B cell (primary cell): ENCODE measurements around the gene RPS21. TPM values are rescaled to one million over a fixed set of nuclear protein-coding genes. Genes with fewer than 3 reads are reported as not detected.
"Not testable (repeated sequence)": the region's sequence is repeated elsewhere in the genome, so short reads cannot be mapped to it uniquely, and the experiment has no call there.

Experiments
- ATAC-seq: fragments of 200-7000 bp; cut with Tn5 transposase; one replicate; pipeline ENCODE4 v1.10.0; 2021; ENCODE audit warnings: low read depth, mild to moderate bottlenecking, moderate number of reproducible peaks, moderate library complexity
- CTCF ChIA-PET: fragments of 350-600 bp; sonication (Branson Sonifier 250); formaldehyde crosslinking; loops from one replicate; lab custom pipeline; 2021; ENCODE audit warnings: antibody characterized with exemption, inconsistent platforms; lab: Charles Lee
- POLR2A ChIA-PET: fragments of 350-600 bp; sonication (Branson Sonifier 250); formaldehyde crosslinking; loops from one replicate; lab custom pipeline; 2021; ENCODE audit warnings: antibody characterized with exemption; lab: Charles Lee
- DNase-seq: peaks from one replicate; pipeline ENCODE4 v3.0.0; 2013
- H2AFZ ChIP-seq: 2 replicates; pipeline ENCODE4 v1.6.1; 2012; ENCODE audit warnings: mild to moderate bottlenecking, low read depth, low read length; ENCODE audit not compliant: insufficient read depth, poor library complexity, severe bottlenecking
- H3K27ac ChIP-seq, 2 donors: 1 replicate in 1 of 2; 2 replicates in 1 of 2; pipeline ENCODE4 v1.5.1; 2012 to 2013; ENCODE audit warnings: low read length in 2 of 2, mild to moderate bottlenecking in 2 of 2, moderate library complexity in 1 of 2
- H3K27me3 ChIP-seq, 4 experiments: fragments of 200-600 bp in 1 of 4; sonication (generic) in 1 of 4; replicated peaks in 1 of 4; 1 replicate in 2 of 4; 2 replicates in 2 of 4; pipeline versions ENCODE4 v1.6.1 to v1.7.0; 2013 to 2016; ENCODE audit warnings: low read length in 3 of 4, mild to moderate bottlenecking in 2 of 4, mixed read lengths in 1 of 4, moderate library complexity in 1 of 4; ENCODE audit not compliant: insufficient read depth in 4 of 4, control insufficient read depth in 3 of 4; ENCODE audit errors: control extremely low read depth in 1 of 4
- H3K36me3 ChIP-seq, 2 experiments: replicated peaks in 1 of 2; 1 replicate in 1 of 2; 2 replicates in 1 of 2; pipeline versions ENCODE4 v1.6.1 to v1.7.1; 2013; ENCODE audit warnings: low read length in 1 of 2; ENCODE audit not compliant: insufficient read depth in 2 of 2, control insufficient read depth in 1 of 2; ENCODE audit errors: control extremely low read depth in 1 of 2, extremely low read depth in 1 of 2
- H3K4me1 ChIP-seq, 2 donors: fragments of 200-600 bp in 1 of 2; sonication (generic) in 1 of 2; 1 replicate in 1 of 2; 2 replicates in 1 of 2; pipeline versions ENCODE4 v1.5.1 to v1.6.1; 2013 to 2017; ENCODE audit warnings: low read length in 2 of 2; ENCODE audit not compliant: control insufficient read depth in 2 of 2, insufficient read depth in 2 of 2
- H3K4me2 ChIP-seq: replicated peaks from 2 replicates; pipeline ENCODE3; 2012; ENCODE audit warnings: mild to moderate bottlenecking, low read depth, low read length; ENCODE audit not compliant: poor library complexity, severe bottlenecking
- H3K4me3 ChIP-seq, 5 experiments: fragments of 200-600 bp in 1 of 5; sonication (generic) in 1 of 5; 1 replicate in 3 of 5; 2 replicates in 2 of 5; pipeline versions ENCODE4 v1.5.1 to v1.7.0; 2011 to 2016; ENCODE audit warnings: low read length in 4 of 5, mild to moderate bottlenecking in 4 of 5, low read depth in 2 of 5, control low read depth in 1 of 5, moderate library complexity in 1 of 5; ENCODE audit not compliant: insufficient read depth in 1 of 5; ENCODE audit errors: control extremely low read depth in 1 of 5, extremely low read depth in 1 of 5
- H3K79me2 ChIP-seq: fragments of 200-600 bp; sonication (generic); one replicate; pipeline ENCODE4 v1.6.0; 2016; ENCODE audit warnings: low read length; ENCODE audit not compliant: control insufficient read depth, insufficient read depth
- H3K9ac ChIP-seq: fragments of 200-600 bp; sonication (generic); 2 replicates; pipeline ENCODE4 v1.6.1; 2017; ENCODE audit warnings: mild to moderate bottlenecking, low read length, moderate library complexity
- H3K9me3 ChIP-seq, 3 donors: one replicate each; pipeline versions ENCODE4 v1.6.1 to v1.7.1; 2013; ENCODE audit warnings: low read length in 2 of 3; ENCODE audit not compliant: control insufficient read depth in 2 of 3, insufficient read depth in 1 of 3; ENCODE audit errors: control extremely low read depth in 1 of 3
- H4K20me1 ChIP-seq: 2 replicates; pipeline ENCODE4 v1.6.0; 2012; ENCODE audit warnings: mild to moderate bottlenecking, low read length; ENCODE audit not compliant: insufficient read depth, control insufficient read depth, poor library complexity, severe bottlenecking
- H3K27ac Mint-ChIP-seq: one replicate; pipeline ENCODE4 v1.8.0; 2021; ENCODE audit warnings: mixed read lengths
- H3K27me3 Mint-ChIP-seq: one replicate; pipeline ENCODE4 v1.8.0; 2021; ENCODE audit warnings: mixed read lengths
- H3K4me1 Mint-ChIP-seq: one replicate; pipeline ENCODE4 v1.8.0; 2021; ENCODE audit warnings: mixed read lengths
- H3K4me3 Mint-ChIP-seq: one replicate; pipeline ENCODE4 v1.8.0; 2021; ENCODE audit warnings: mixed read lengths
- H3K9me3 Mint-ChIP-seq: one replicate; pipeline ENCODE4 v1.8.0; 2022; ENCODE audit warnings: mixed read lengths; ENCODE audit not compliant: insufficient read depth
- CTCF ChIP-seq: fragments of 200-600 bp; IDR thresholded peaks from one replicate; pipeline ENCODE4 v1.8.0; 2022; ENCODE audit warnings: antibody characterized with exemption, mild to moderate bottlenecking
- EZH2 ChIP-seq: IDR thresholded peaks from 2 replicates; pipeline ENCODE4 v1.6.1; 2012; ENCODE audit warnings: borderline replicate concordance, low read depth, mild to moderate bottlenecking, moderate library complexity, low read length; ENCODE audit not compliant: insufficient read depth, poor library complexity, severe bottlenecking
- WGBS: methylation state at CpG from one replicate; pipeline ENCODE4 v1.1.5; 2013; ENCODE audit warnings: missing lambda C conversion rate; ENCODE audit not compliant: insufficient coverage; 5-methylcytosine and 5-hydroxymethylcytosine counted together
- intact Hi-C: fragments of 100-400 bp; cut with micrococcal nuclease; formaldehyde crosslinking; loops from one replicate; pipeline ENCODE4 v1.10.0; 2022
- polyA plus RNA-seq: library from polyadenylated mRNA; depleted of rRNA; stranded (reverse); fragments of >200 nt; gene quantifications from 2 replicates; pipeline ENCODE4 v1.2.3, GENCODE V29; 2012
- total RNA-seq, 2 donors: library from RNA; stranded (reverse); fragments of 120-200 nt in 1 of 2; gene quantifications; 1 replicate in 1 of 2; 2 replicates in 1 of 2; pipeline versions ENCODE4 v1.2.3 to v1.2.4, GENCODE V29; 2013 to 2022

The RPS21 gene
- total and polyA plus RNA-seq, 2 donors (not counting 1 experiment from before 2014, with no cell fraction given), result 2,653 to 9,603 TPM

DNA sequence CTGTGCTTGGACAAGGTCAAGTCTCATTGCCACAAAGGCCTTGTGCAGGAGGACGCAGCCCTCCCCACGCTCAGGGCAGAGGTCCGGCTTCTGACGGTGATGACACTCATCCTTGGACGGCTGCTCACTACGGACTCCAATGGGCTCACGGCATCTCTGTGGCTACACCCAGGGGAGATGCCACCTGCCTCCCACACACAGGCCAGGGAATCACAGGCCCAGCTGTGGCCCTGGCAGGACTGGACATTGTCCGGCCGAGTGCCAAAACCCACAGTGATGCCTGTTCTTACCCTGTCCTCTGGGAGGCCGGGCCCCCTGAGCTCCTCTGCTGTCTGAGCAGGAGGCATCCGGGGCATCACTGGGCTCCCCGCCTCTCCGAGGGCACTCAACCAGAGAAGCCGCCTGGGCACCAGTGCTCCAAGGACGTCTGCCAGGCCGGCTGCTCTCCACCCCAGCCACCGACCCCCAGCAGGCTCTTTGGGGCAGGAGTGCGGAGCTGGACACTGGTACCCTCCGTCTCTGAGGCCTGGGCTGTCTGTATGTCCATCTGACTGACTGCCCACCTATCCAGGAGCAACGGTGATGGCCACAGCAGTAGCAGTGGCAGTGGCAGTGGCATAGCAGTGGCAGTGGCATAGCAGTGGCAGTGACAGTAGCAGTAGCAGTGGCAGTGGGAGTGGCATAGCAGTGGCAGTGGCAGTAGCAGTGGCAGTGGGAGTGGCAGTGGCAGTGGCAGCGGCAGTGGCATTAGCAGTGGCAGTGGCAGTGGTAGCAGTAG lies 38.6 kb downstream of the RPS21 start:
- Mint-ChIP-seq H3K4me3 (no peak overlapping the region), H3K9me3 (no peaks in the 10 kb centered on the region), H3K4me1 (no peaks in the 10 kb centered on the region), H3K27ac (no peak overlapping the region), H3K27me3 (peaks cover 11% of the 10 kb centered on the region)
- WGBS, result 92% methylated on average over 20 of the region's 21 CpGs
- H3K9ac ChIP-seq, result no peak overlapping the region
- no peak overlapping the region for H3K27ac ChIP-seq
- intact Hi-C loops, result no loop called here
- no peak overlapping the region for H2AFZ ChIP-seq
- no peak overlapping the region for H3K4me2 ChIP-seq
- H3K9me3 ChIP-seq, result peaks cover 0 to 15% (median 0%) of the 10 kb centered on the region in 3 donors
- H3K27me3 ChIP-seq, result no peaks in the 10 kb centered on the region
- TF ChIP-seq EZH2 (no peak), CTCF (no peak)
- H4K20me1 ChIP-seq, result no peaks in the 10 kb centered on the region
- no peaks in the 10 kb centered on the region for H3K36me3 ChIP-seq
- ATAC-seq, result no peak
- H3K4me3 ChIP-seq, result no peak overlapping the region
- no peaks in the 10 kb centered on the region for H3K4me1 ChIP-seq
- no peak for DNase-seq
- ChIA-PET POLR2A (no interaction called here), CTCF (no interaction called here)
- no peaks in the 10 kb centered on the region for H3K79me2 ChIP-seq

DNA sequence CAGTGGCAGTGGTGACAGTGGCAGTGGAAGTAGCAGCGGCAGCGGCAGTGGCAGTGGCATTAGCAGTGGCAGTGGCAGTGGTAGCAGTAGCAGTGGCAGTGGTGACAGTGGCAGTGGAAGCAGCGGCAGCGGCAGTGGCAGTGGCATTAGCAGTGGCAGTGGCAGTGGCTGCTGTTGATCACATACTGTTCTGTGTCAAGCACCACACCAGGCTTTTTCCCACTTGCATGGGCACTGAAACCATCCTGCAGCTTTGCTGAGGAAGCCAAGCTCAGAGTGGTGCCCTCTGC lies 39.1 kb downstream of the RPS21 start:
- peaks cover 13% of the 10 kb centered on the region for H3K27me3 Mint-ChIP-seq
- CTCF ChIA-PET, H3K9ac ChIP-seq, intact Hi-C loops, H3K27ac ChIP-seq, H3K4me3 Mint-ChIP-seq, H2AFZ ChIP-seq, DNase-seq, H3K4me1 ChIP-seq, H3K9me3 Mint-ChIP-seq, H3K79me2 ChIP-seq, POLR2A ChIA-PET, H3K27ac Mint-ChIP-seq, ATAC-seq, H3K4me3 ChIP-seq, H3K27me3 ChIP-seq, H3K4me1 Mint-ChIP-seq, H4K20me1 ChIP-seq, H3K36me3 ChIP-seq, H3K4me2 ChIP-seq: not testable (repeated sequence)
- peaks cover 0 to 15% (median 0%) of the 10 kb centered on the region in 3 donors for H3K9me3 ChIP-seq
- 100% methylated on average over 4 of the region's 4 CpGs for WGBS
